IPS DF 6.9 (cell line): ENCODE data around the gene ADGRL3.

Experiments
- DNase-seq: peaks from one replicate; pipeline ENCODE4 v3.0.0-alpha.2; 2013; ENCODE audit warnings: low read depth, low spot score
- H3K27ac ChIP-seq: one replicate; pipeline ENCODE4 v1.5.1; 2013; ENCODE audit warnings: low read length, control low read depth
- H3K27me3 ChIP-seq: 2 replicates; pipeline ENCODE4 v1.6.1; 2013; ENCODE audit warnings: mild to moderate bottlenecking, low read length; ENCODE audit not compliant: control insufficient read depth, insufficient read depth
- H3K36me3 ChIP-seq: 2 replicates; pipeline ENCODE4 v1.6.1; 2013; ENCODE audit warnings: low read length; ENCODE audit not compliant: control insufficient read depth, insufficient read depth
- H3K4me1 ChIP-seq: 2 replicates; pipeline ENCODE4 v1.6.1; 2013; ENCODE audit warnings: low read length; ENCODE audit not compliant: control insufficient read depth, insufficient read depth
- H3K4me3 ChIP-seq: 2 replicates; pipeline ENCODE4 v1.5.1; 2013; ENCODE audit warnings: mild to moderate bottlenecking, low read length
- H3K9me3 ChIP-seq: 2 replicates; pipeline ENCODE4 v1.6.1; 2013; ENCODE audit warnings: low read length, inconsistent platforms; ENCODE audit not compliant: control insufficient read depth, insufficient read depth
- WGBS: extraction: QIAGEN DNeasy Blood & Tissue Kit; methylation state at CpG from one replicate; pipeline ENCODE4 v1.1.7; 2013; ENCODE audit warnings: mixed read lengths, missing lambda C conversion rate; ENCODE audit not compliant: insufficient read length, insufficient coverage; 5-methylcytosine and 5-hydroxymethylcytosine counted together

Gene ADGRL3

GRCh38 chr4:61193863-61194262, 6.3 kb upstream of the ADGRL3 start:
- no peak overlapping the region for H3K4me3 ChIP-seq
- WGBS = no CpG with 5 or more reads among the region's 4 CpGs
- no peaks in the 10 kb centered on the region for H3K36me3 ChIP-seq
- H3K4me1 ChIP-seq = no peaks in the 10 kb centered on the region
- no peak for DNase-seq
- no peak overlapping the region for H3K27ac ChIP-seq
- H3K27me3 ChIP-seq = no peaks in the 10 kb centered on the region
- no peaks in the 10 kb centered on the region for H3K9me3 ChIP-seq

DNA sequence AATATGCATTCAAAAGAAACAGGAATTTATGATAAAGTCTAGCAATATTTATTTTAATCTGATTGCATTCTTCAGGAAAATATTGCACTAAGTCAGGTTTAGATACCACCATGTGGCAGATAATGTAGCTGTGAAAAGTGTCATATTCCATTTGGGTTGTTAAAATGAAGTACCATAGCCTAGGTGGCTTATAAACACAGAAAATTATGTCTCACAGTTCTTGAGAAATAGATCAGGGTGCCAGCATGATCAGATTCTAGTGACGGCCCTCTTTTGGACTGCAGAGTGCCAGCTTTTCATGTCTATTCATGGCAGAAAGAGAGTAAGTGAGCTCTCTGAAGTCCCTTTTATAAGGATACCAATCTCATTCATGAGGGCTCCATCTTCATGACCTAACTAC, 5.6 kb upstream of the ADGRL3 start:
- DNase-seq = no peak
- Histone ChIP-seq H3K27ac (no peak overlapping the region), H3K36me3 (no peaks in the 10 kb centered on the region), H3K4me1 (no peaks in the 10 kb centered on the region), H3K27me3 (no peaks in the 10 kb centered on the region), H3K9me3 (no peaks in the 10 kb centered on the region), H3K4me3 (no peak overlapping the region)
- no CpG with 5 or more reads among the region's 1 CpG for WGBS

DNA sequence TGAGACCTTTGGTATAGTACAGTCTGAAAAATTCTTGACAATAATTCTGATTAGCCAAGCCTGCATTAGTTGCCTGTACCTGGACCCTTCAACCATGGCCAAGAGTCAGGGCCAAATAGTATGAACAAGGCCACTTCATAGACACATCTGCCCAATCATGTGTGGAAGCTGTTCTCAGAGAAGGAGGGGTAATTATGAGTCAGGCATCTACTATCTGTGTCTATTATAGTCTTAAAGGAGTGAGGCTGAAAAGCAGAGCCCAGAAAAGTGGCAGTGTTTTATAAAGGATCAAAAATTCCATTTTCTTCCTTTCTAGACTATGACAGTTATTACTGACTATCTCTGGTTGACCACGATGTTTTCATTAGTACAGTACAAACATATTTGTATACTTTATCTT, 5.0 kb upstream of the ADGRL3 start:
- Histone ChIP-seq H3K36me3 (no peaks in the 10 kb centered on the region), H3K4me1 (no peaks in the 10 kb centered on the region), H3K9me3 (no peaks in the 10 kb centered on the region), H3K4me3 (no peak overlapping the region), H3K27me3 (no peaks in the 10 kb centered on the region), H3K27ac (no peak overlapping the region)
- WGBS = no CpG with 5 or more reads among the region's 1 CpG
- no peak for DNase-seq

DNA sequence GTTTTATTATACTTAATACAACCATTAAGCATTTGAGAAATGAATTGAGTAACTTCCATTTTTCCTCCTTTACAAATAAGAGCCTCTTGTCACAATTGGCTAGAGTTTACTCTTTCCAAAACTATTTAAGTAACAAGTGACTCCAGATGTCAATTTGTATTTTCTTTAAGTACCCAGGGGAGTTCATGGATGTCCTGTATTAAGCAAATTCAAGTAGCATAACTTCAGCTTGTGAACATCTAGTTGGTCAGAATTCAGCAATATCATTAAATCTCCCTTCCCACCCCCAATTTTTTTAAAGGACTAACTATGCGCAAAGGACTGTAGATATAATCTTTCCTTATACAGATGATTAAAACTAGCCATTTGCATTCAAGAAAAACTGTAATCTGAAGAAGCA, 1.4 kb upstream of the ADGRL3 start:
- H3K27me3 ChIP-seq = peaks cover 20% of the 10 kb centered on the region
- H3K4me3 ChIP-seq = no peak overlapping the region
- WGBS = no CpG with 5 or more reads among the region's 1 CpG
- H3K36me3 ChIP-seq = no peaks in the 10 kb centered on the region
- H3K4me1 ChIP-seq = peaks cover 1% of the 10 kb centered on the region; the same call in 1 of the 2 replicates
- DNase-seq = no peak
- H3K9me3 ChIP-seq = no peaks in the 10 kb centered on the region
- H3K27ac ChIP-seq = no peak overlapping the region

DNA sequence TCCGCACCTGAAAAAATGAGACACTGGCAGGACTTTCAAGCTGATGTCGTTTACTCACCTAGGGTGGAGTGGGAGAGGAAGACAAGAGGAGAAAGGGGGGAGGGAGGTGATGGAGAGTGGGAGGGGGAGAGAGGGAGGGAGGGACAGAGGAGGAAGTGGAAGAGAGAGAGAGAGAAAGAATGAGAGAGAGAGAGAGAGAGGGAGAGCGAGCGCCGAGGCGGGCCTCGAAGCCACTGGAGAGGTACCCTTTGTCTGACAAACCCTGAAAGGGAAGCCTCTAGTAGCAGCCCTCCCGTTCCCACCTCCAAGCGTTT, 296 bp upstream of the ADGRL3 start:
- DNase-seq = no peak
- Histone ChIP-seq H3K4me3 (peak overlapping the region; percentile 75; the same call in 1 of the 2 replicates), H3K9me3 (no peaks in the 10 kb centered on the region), H3K36me3 (no peaks in the 10 kb centered on the region), H3K4me1 (peaks cover 1% of the 10 kb centered on the region; the same call in 1 of the 2 replicates), H3K27me3 (peaks cover 20% of the 10 kb centered on the region), H3K27ac (no peak overlapping the region)
- WGBS = no CpG with 5 or more reads among the region's 9 CpGs

- Histone ChIP-seq H3K9me3 (no peaks in the 10 kb centered on the region), H3K4me1 (peaks cover 1% of the 10 kb centered on the region; the same call in 1 of the 2 replicates), H3K36me3 (no peaks in the 10 kb centered on the region), H3K27ac (no peak overlapping the region), H3K4me3 (peak overlapping the region; percentile 75; the same call in 1 of the 2 replicates), H3K27me3 (peaks cover 20% of the 10 kb centered on the region)
- DNase-seq = no peak
- WGBS = no CpG with 5 or more reads among the region's 41 CpGs
Measured at GRCh38 chr4:61200916-61201526, 895 bp downstream of the ADGRL3 start.

DNA sequence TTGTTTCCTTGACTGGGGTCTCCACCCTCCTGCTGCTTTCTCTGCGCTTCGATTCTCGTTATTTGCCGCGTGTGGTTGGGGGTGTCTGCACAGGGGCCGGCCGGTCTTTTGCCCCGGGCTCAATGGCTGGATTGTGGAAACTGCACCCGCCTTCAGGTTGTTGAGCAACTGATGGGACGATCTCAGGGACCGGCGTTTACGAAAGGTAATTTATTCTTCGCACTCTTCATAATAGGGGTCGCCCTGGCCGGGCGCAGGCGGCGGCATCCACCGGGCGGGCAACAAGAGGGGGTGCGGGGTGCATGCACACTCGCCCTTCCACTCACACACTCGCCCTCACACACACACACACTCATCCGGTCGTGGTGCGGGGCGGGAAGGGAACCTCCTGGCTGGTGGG, 1.4 kb downstream of the ADGRL3 start:
- DNase-seq = no peak
- H3K4me1 ChIP-seq = peaks cover 1% of the 10 kb centered on the region; the same call in 1 of the 2 replicates
- H3K36me3 ChIP-seq = no peaks in the 10 kb centered on the region
- H3K9me3 ChIP-seq = no peaks in the 10 kb centered on the region
- H3K27me3 ChIP-seq = peaks cover 20% of the 10 kb centered on the region
- peak overlapping the region; percentile 75; the same call in 1 of the 2 replicates for H3K4me3 ChIP-seq
- no CpG with 5 or more reads among the region's 28 CpGs for whole genome bisulfite sequencing
- H3K27ac ChIP-seq = no peak overlapping the region

DNA sequence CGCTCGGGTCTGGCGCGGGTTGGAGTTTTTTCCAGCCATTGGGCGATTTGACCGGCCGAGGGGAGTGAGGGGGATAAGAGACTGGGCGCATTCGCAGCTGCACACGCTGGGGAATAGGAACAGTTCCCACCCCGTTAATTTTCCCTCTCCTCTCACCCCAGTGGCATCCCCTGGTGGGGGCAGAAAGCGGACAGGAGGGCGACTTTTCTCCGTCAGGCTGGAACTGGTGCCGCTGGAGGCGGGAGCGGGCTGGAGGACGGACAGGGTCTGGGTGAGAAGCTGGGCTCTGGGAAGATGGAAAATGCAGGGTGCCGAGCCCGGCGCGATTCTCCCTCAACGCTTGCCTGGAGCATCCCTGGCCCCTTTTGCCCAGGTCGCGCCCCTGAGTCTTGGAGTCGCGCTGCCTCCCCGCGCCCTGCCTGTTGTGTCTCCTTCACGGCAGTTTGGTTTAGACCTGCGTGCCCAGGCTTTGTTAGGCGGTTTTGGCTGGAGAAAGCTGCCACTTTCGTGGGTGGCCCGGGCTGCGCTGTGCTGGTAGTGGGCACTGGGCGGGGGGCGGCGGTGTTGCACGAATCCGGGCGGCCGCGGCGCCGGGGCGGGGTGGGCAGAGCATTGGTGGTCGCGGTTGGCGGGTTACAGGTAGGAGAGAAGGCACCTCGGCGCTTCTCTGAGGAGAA, 2.0 kb downstream of the ADGRL3 start:
- peaks cover 1% of the 10 kb centered on the region; the same call in 1 of the 2 replicates for H3K4me1 ChIP-seq
- H3K9me3 ChIP-seq = no peaks in the 10 kb centered on the region
- H3K27ac ChIP-seq = no peak overlapping the region
- peak overlapping the region; percentile 75 for H3K4me3 ChIP-seq
- no CpG with 5 or more reads among the region's 51 CpGs for WGBS
- H3K27me3 ChIP-seq = peaks cover 20% of the 10 kb centered on the region
- DNase-seq = no peak
- no peaks in the 10 kb centered on the region for H3K36me3 ChIP-seq

DNA sequence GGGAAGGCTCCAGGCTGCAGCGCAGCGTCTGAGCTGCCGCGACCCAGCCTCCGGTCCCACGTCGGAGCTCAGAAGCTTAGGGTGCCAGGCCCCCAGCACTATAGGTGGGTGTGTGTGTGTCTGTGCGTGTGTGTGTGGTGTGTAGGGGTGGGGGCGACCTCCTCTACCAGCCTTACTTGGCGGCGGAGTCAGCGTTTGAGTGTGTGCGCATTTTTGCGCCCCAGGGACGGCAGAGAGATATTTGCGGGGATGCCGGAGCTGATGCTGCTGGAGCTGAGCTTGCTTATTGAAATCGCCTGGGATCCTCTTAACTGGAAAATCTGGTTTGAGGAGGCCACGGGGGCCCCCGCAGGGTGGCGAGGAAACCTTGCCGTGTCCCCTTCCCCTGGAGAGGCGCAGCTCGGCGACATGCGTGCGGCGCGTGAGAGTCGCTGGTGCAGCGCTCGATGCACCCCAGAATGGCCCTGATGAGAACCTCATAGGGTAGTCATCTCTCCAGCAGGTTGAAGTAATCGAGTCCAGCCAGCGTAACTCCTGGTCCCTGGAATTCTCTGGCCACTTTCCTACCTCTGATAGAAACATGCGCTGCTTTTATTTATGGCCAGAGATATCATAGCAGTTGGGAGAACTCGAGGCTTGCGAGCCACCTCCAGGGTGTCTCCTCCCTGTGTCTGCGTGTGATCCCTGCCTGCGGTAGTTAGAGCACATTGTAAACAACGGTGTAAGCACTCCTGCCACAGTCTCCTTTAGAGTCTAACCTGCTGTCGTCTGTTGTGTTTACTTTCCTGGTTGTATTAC, 2.7 kb downstream of the ADGRL3 start:
- DNase-seq = no peak
- WGBS = no CpG with 5 or more reads among the region's 41 CpGs
- no peaks in the 10 kb centered on the region for H3K9me3 ChIP-seq
- peaks cover 20% of the 10 kb centered on the region for H3K27me3 ChIP-seq
- H3K36me3 ChIP-seq = no peaks in the 10 kb centered on the region
- H3K4me3 ChIP-seq = peak overlapping the region; percentile 75
- H3K27ac ChIP-seq = no peak overlapping the region
- H3K4me1 ChIP-seq = peaks cover 1% of the 10 kb centered on the region; the same call in 1 of the 2 replicates

GRCh38 chr4:61203436-61203790, 3.3 kb downstream of the ADGRL3 start:
- no peak for DNase-seq
- peaks cover 1% of the 10 kb centered on the region; the same call in 1 of the 2 replicates for H3K4me1 ChIP-seq
- no peak overlapping the region for H3K27ac ChIP-seq
- no CpG with 5 or more reads among the region's 3 CpGs for WGBS
- no peaks in the 10 kb centered on the region for H3K36me3 ChIP-seq
- peaks cover 20% of the 10 kb centered on the region for H3K27me3 ChIP-seq
- H3K4me3 ChIP-seq = peak overlapping the region; percentile 75; the same call in 1 of the 2 replicates
- no peaks in the 10 kb centered on the region for H3K9me3 ChIP-seq
